HEK293 (cell line): ENCODE results near the gene SLC66A2.

Experiments
- CTCF ChIA-PET: fragments of 350-600 bp; formaldehyde crosslinking; extraction: SDS; loops from one replicate; lab custom pipeline; 2021; ENCODE audit warnings: antibody characterized with exemption; lab: Yijun Ruan, JAX
- POLR2A ChIA-PET: fragments of 300-600 bp; formaldehyde crosslinking; extraction: SDS; loops from one replicate; lab custom pipeline; 2020; ENCODE audit warnings: antibody characterized with exemption, inconsistent platforms; lab: Yijun Ruan, JAX
- H3K27ac ChIP-seq: fragments of 200-500 bp; sonication (Bioruptor generic); 2 replicates; pipeline ENCODE4 v1.5.1; 2014; ENCODE audit warnings: low read depth, low read length, control low read depth, inconsistent platforms; ENCODE audit errors: extremely low read depth
- H3K36me3 ChIP-seq, 2 experiments: fragments of 200-500 bp in 1 of 2; sonication (Bioruptor generic) in 1 of 2; 1 replicate in 1 of 2; 2 replicates in 1 of 2; pipeline ENCODE4 v1.5.1; 2014 to 2017; ENCODE audit warnings: inconsistent platforms in 2 of 2, low read length in 2 of 2; ENCODE audit not compliant: control insufficient read depth in 2 of 2, insufficient read depth in 1 of 2
- H3K4me1 ChIP-seq: fragments of 200-500 bp; sonication (Bioruptor generic); 2 replicates; pipeline ENCODE4 v1.5.1; 2014; ENCODE audit warnings: mild to moderate bottlenecking, low read length, inconsistent platforms; ENCODE audit not compliant: control insufficient read depth, insufficient read depth
- H3K4me3 ChIP-seq: 2 replicates; pipeline ENCODE4 v1.5.1; 2011; ENCODE audit warnings: low read depth, mild to moderate bottlenecking, control low read depth, low read length, moderate library complexity
- H3K9me3 ChIP-seq: fragments of 200-500 bp; sonication (Bioruptor generic); 2 replicates; pipeline ENCODE4 v1.5.1; 2014; ENCODE audit warnings: low read depth, low read length, inconsistent platforms; ENCODE audit not compliant: control insufficient read depth, insufficient read depth
- GFI1B ChIP-seq: fragments of 450-650 bp; formaldehyde crosslinking; IDR thresholded peaks from 2 replicates; pipeline ENCODE4 v1.5.1; 2016; ENCODE audit warnings: missing biosample characterization, missing genetic modification characterization
- MYNN ChIP-seq: fragments of 450-650 bp; formaldehyde crosslinking; IDR thresholded peaks from 2 replicates; pipeline ENCODE4 v1.5.1; 2016; ENCODE audit warnings: missing biosample characterization, missing genetic modification characterization, borderline replicate concordance
- OVOL3 ChIP-seq: fragments of 450-650 bp; formaldehyde crosslinking; IDR thresholded peaks from 2 replicates; pipeline ENCODE4 v1.5.1; 2016; ENCODE audit warnings: missing biosample characterization, missing genetic modification characterization
- SP2 ChIP-seq: fragments of 450-650 bp; formaldehyde crosslinking; IDR thresholded peaks from 2 replicates; pipeline ENCODE4 v1.5.1; 2016; ENCODE audit warnings: missing biosample characterization, missing genetic modification characterization
- TRIM28 ChIP-seq: IDR thresholded peaks from 2 replicates; pipeline ENCODE4 v1.6.1; 2011; ENCODE audit warnings: low read length, control low read depth, borderline replicate concordance
- YY1 ChIP-seq: fragments of 450-650 bp; formaldehyde crosslinking; IDR thresholded peaks from 2 replicates; pipeline ENCODE4 v1.5.1; 2018; ENCODE audit warnings: missing biosample characterization, missing genetic modification characterization
- ZEB2 ChIP-seq: fragments of 450-650 bp; formaldehyde crosslinking; IDR thresholded peaks from 2 replicates; pipeline ENCODE4 v1.5.1; 2016; ENCODE audit warnings: missing biosample characterization, missing genetic modification characterization
- ZFHX2 ChIP-seq: fragments of 450-650 bp; formaldehyde crosslinking; conservative IDR thresholded peaks from 2 replicates; pipeline ENCODE4 v1.5.1; 2016; ENCODE audit warnings: missing biosample characterization, missing genetic modification characterization
- ZNF10 ChIP-seq: fragments of 450-650 bp; formaldehyde crosslinking; IDR thresholded peaks from 2 replicates; pipeline ENCODE4 v1.5.1; 2017; ENCODE audit warnings: missing biosample characterization, missing genetic modification characterization
- ZNF132 ChIP-seq: fragments of 450-650 bp; formaldehyde crosslinking; IDR thresholded peaks from 2 replicates; pipeline ENCODE4 v1.5.1; 2017; ENCODE audit warnings: missing biosample characterization, missing genetic modification characterization, borderline replicate concordance
- ZNF138 ChIP-seq: fragments of 450-650 bp; formaldehyde crosslinking; IDR thresholded peaks from 2 replicates; pipeline ENCODE4 v1.5.1; 2016; ENCODE audit warnings: missing biosample characterization, missing genetic modification characterization, borderline replicate concordance
- ZNF2 ChIP-seq: fragments of 450-650 bp; formaldehyde crosslinking; IDR thresholded peaks from 2 replicates; pipeline ENCODE4 v1.5.1; 2016; ENCODE audit warnings: missing biosample characterization, missing genetic modification characterization
- ZNF394 ChIP-seq: fragments of 450-650 bp; formaldehyde crosslinking; IDR thresholded peaks from 2 replicates; pipeline ENCODE4 v1.5.1; 2016; ENCODE audit warnings: missing biosample characterization, missing genetic modification characterization, mild to moderate bottlenecking, moderate library complexity, borderline replicate concordance
- ZNF416 ChIP-seq: fragments of 450-650 bp; formaldehyde crosslinking; IDR thresholded peaks from 2 replicates; pipeline ENCODE4 v1.5.1; 2016; ENCODE audit warnings: missing biosample characterization, missing genetic modification characterization
- ZNF501 ChIP-seq: fragments of 450-650 bp; formaldehyde crosslinking; IDR thresholded peaks from 2 replicates; pipeline ENCODE4 v1.5.1; 2016; ENCODE audit warnings: missing biosample characterization, missing genetic modification characterization
- ZNF548 ChIP-seq: fragments of 450-650 bp; formaldehyde crosslinking; IDR thresholded peaks from 2 replicates; pipeline ENCODE4 v1.5.1; 2016; ENCODE audit warnings: missing biosample characterization, missing genetic modification characterization
- ZNF549 ChIP-seq: fragments of 450-650 bp; IDR thresholded peaks from 2 replicates; pipeline ENCODE4 v1.5.1; 2018; ENCODE audit warnings: missing biosample characterization, missing genetic modification characterization, mild to moderate bottlenecking, inconsistent platforms, moderate library complexity
- ZNF558 ChIP-seq: fragments of 450-650 bp; formaldehyde crosslinking; IDR thresholded peaks from 2 replicates; pipeline ENCODE4 v1.5.1; 2016; ENCODE audit warnings: missing biosample characterization, missing genetic modification characterization
- ZNF585B ChIP-seq: fragments of 450-650 bp; formaldehyde crosslinking; IDR thresholded peaks from 2 replicates; pipeline ENCODE4 v1.5.1; 2016; ENCODE audit warnings: missing biosample characterization, missing genetic modification characterization
- ZNF623 ChIP-seq: fragments of 450-650 bp; formaldehyde crosslinking; IDR thresholded peaks from 2 replicates; pipeline ENCODE4 v1.5.1; 2016; ENCODE audit warnings: missing biosample characterization, missing genetic modification characterization
- ZNF670 ChIP-seq: fragments of 450-650 bp; formaldehyde crosslinking; IDR thresholded peaks from 2 replicates; pipeline ENCODE4 v1.5.1; 2016; ENCODE audit warnings: missing biosample characterization, missing genetic modification characterization, low read depth
- ZNF677 ChIP-seq: fragments of 450-650 bp; IDR thresholded peaks from 2 replicates; pipeline ENCODE4 v1.5.0; 2018; ENCODE audit warnings: missing biosample characterization, mild to moderate bottlenecking, missing genetic modification characterization, moderate library complexity
- TF ChIP-seq, protein P1 (sequence below): fragments of 450-650 bp; formaldehyde crosslinking; IDR thresholded peaks from 2 replicates; pipeline ENCODE4 v1.5.1; 2016; ENCODE audit warnings: missing biosample characterization, missing genetic modification characterization
- TF ChIP-seq, protein P2 (sequence below): fragments of 450-650 bp; formaldehyde crosslinking; IDR thresholded peaks from 2 replicates; pipeline ENCODE4 v1.5.1; 2017; ENCODE audit warnings: missing biosample characterization, missing genetic modification characterization

SLC66A2 gene

DNA sequence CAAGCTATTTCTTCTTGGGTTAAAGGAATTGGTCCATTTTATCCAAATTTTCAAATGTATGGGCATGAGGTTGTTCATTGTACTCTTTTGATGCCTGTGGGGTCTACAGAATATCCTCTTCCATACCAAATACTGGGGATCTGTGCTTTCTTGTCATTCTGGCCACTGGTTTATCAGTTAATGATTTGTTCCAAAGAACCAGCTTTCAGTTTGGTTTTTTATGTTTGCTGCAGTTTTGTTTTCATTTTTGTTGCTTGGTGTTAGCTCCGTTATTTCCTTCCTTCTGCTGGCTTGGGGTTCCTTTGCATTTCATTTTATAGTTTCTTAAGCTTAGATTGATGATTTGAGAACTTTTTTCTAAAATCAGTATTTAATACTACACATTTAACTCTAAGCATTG is 45.5 kb downstream of the SLC66A2 start (continued):
- TF ChIP-seq ZNF2 = no peak

DNA sequence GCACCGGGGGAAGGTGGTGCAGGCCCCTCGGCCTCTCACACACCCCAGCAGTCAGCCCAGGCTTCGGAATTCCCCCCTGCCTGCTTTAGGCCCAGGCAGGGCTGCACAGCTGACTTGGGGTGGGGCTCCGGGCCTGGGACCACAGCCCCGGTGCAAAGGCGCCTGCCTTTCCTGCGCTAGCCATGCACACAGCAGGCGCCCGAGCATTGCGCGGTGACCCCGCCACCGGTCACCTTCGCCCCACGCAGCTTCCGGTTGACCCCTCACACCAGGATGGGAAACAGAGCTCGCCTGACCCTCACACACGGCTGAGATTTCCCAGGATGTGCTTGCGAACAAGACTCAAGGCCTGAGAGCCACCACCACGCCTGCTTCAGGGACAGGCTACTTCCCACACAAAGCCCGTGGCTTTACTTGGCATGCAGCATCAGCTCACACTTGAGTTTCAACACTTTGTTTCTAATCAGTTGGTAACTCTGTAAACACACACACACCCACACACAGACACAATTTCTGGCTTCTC is 46.0 kb downstream of the SLC66A2 start:
- no peaks in the 10 kb centered on the region for H3K9me3 ChIP-seq
- CTCF ChIA-PET = interaction anchor here (0.8 kb wide), 1 partner anchor 118 kb away, joined by 3 read pairs; no protein-coding TSS in a partner anchor
- H3K27ac ChIP-seq = no peak overlapping the region
- TF ChIP-seq ZFHX2 (tag by site-specific recombination) (peak; percentile 27; the same call in 1 of the 2 replicates), ZNF558 (tag by site-specific recombination) (no peak)
- TF ChIP-seq, all 188 proteins: peak for 1
- Histone ChIP-seq H3K4me1 (no peaks in the 10 kb centered on the region), H3K36me3 (peaks cover 0 to 13% of the 10 kb centered on the region in 2 experiments; a peak in 2 of 3 replicates), H3K4me3 (no peak overlapping the region)
- POLR2A ChIA-PET = no interaction called here

GRCh38 chr18:79904357-79905147 is 46.9 kb downstream of the SLC66A2 start:
- Histone ChIP-seq H3K27ac (no peak overlapping the region), H3K9me3 (no peaks in the 10 kb centered on the region), H3K4me3 (no peak overlapping the region), H3K4me1 (no peaks in the 10 kb centered on the region), H3K36me3 (peaks cover 0 to 13% of the 10 kb centered on the region in 2 experiments; a peak in 2 of 3 replicates)
- TF ChIP-seq, protein P1, sequence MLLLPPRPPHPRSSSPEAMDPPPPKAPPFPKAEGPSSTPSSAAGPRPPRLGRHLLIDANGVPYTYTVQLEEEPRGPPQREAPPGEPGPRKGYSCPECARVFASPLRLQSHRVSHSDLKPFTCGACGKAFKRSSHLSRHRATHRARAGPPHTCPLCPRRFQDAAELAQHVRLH (tag by site-specific recombination) = no peak
- no peak for TF ChIP-seq ZNF623 (tag by site-specific recombination)
- no peak for TF ChIP-seq ZNF501
- no peak for TF ChIP-seq TRIM28
- TF ChIP-seq, protein P2, sequence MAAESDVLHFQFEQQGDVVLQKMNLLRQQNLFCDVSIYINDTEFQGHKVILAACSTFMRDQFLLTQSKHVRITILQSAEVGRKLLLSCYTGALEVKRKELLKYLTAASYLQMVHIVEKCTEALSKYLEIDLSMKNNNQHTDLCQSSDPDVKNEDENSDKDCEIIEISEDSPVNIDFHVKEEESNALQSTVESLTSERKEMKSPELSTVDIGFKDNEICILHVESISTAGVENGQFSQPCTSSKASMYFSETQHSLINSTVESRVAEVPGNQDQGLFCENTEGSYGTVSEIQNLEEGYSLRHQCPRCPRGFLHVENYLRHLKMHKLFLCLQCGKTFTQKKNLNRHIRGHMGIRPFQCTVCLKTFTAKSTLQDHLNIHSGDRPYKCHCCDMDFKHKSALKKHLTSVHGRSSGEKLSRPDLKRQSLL (tag by site-specific recombination) = no peak
- no peak for TF ChIP-seq ZEB2 (tag by site-specific recombination)
- no peak for TF ChIP-seq SP2 (tag by site-specific recombination)
- no peak for TF ChIP-seq ZNF416 (tag by site-specific recombination)
- TF ChIP-seq ZNF670 (tag by site-specific recombination) = no peak
- TF ChIP-seq ZNF549 = no peak
- TF ChIP-seq ZNF132 (tag by site-specific recombination) = no peak
- no peak for TF ChIP-seq ZNF10 (tag by site-specific recombination)
- no peak for TF ChIP-seq MYNN
- no peak for TF ChIP-seq ZNF548 (tag by site-specific recombination)
- no peak for TF ChIP-seq ZNF585B (tag by site-specific recombination)
- POLR2A ChIA-PET = no interaction called here
- CTCF ChIA-PET = no interaction called here

GRCh38 chr18:79903787-79904356 is 47.6 kb downstream of the SLC66A2 start:
- H3K4me3 ChIP-seq = no peak overlapping the region
- peaks cover 0 to 10% of the 10 kb centered on the region in 2 experiments; a peak in 1 of 3 replicates for H3K36me3 ChIP-seq
- H3K9me3 ChIP-seq = no peaks in the 10 kb centered on the region
- no peaks in the 10 kb centered on the region for H3K4me1 ChIP-seq
- ChIA-PET CTCF (no interaction called here), POLR2A (no interaction called here)
- H3K27ac ChIP-seq = no peak overlapping the region
- TF ChIP-seq ZNF138 (tag by site-specific recombination) = no peak
- TF ChIP-seq OVOL3 (tag by site-specific recombination) = no peak
- TF ChIP-seq YY1 (tag by site-specific recombination) = no peak
- TF ChIP-seq ZNF677 (tag by site-specific recombination) = no peak
- TF ChIP-seq ZNF394 (tag by site-specific recombination) = no peak
- no peak for TF ChIP-seq GFI1B (tag by site-specific recombination)
